ENCODE results near the gene MSI2. TPM values are rescaled to one million over a fixed set of nuclear protein-coding genes. Genes with fewer than 3 reads are reported as not detected.

Gene MSI2
- total and polyA plus RNA-seq, 2 donors (not counting 3 experiments of a cell fraction or from before 2014, with no cell fraction given), result 20.9 to 59.3 TPM

DNA sequence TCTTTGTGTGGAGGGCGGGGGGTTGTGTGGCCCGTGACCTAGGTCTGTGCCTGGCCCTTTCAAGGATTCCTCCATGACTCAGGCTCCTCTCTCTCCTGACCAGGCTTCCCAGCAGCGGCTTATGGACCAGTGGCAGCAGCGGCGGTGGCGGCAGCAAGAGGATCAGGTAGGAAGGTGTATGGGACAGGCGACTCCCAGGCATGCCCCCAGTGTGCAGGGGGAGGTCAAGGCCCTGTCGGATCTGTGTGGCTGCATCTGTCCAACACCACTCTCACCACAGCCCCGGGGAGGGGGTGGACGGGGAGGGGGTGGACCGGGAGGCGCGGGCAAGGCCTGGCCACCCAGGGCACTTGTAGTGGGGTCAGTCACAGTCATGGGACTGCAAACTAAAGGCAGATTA lies 395.7 kb downstream of the MSI2 start:
- no TSS peak for BruUV-seq (replicated peaks)
- Histone ChIP-seq H3K36me3 (ENCODE audit: control insufficient read depth in 2 of 2, extremely low read depth in 1 of 2, insufficient read depth in 2 of 2, low read length in 2 of 2) (no peaks in the 10 kb centered on the region), H2AFZ (ENCODE audit: low read depth, low read length) (no peak overlapping the region), H3K9ac (replicated peaks; ENCODE audit: extremely low read depth, insufficient read depth, low read length) (no peak overlapping the region), H3K4me2 (ENCODE audit: insufficient read depth, low read length) (no peak overlapping the region), H3K79me2 (ENCODE audit: control insufficient read depth, insufficient read depth, low read length) (no peaks in the 10 kb centered on the region), H4K20me1 (replicated peaks; ENCODE audit: control insufficient read depth, extremely low read depth, insufficient read depth, low read length) (no peaks in the 10 kb centered on the region), H3K27me3 (ENCODE audit: control insufficient read depth in 2 of 2, insufficient read depth in 2 of 2, low read length in 2 of 2) (no peaks in the 10 kb centered on the region), H3K4me3 (replicated peaks in 1 of 3; ENCODE audit: insufficient read depth in 1 of 3, low read depth in 1 of 3, low read length in 3 of 3) (no peak overlapping the region), H3K27ac (ENCODE audit: insufficient read depth, low read depth, low read length) (no peak overlapping the region), H3K9me3 (replicated peaks; ENCODE audit: control insufficient read depth, insufficient read depth, low read length) (no peaks in the 10 kb centered on the region), H3K4me1 (ENCODE audit: control insufficient read depth, extremely low read depth, insufficient read depth, low read length) (no peaks in the 10 kb centered on the region), H3K9me1 (replicated peaks; ENCODE audit: control insufficient read depth, extremely low read depth, insufficient read depth, low read length) (no peaks in the 10 kb centered on the region)
- dilution Hi-C loops (cut with MboI; ENCODE audit: extremely low pct_ligation_motif_present, low sequenced_read_pairs) (no loop called here), intact Hi-C loops (cut with micrococcal nuclease) (no loop called here)
- FAIRE-seq (no peak), DNase-seq (ENCODE audit: low read depth, low spot score) (no peak)
- ChIA-PET POLR2A (no interaction called here), CTCF (interaction anchor here (0.6 to 0.7 kb wide), 2 partner anchors 154 to 409 kb away, joined by 3 to 4 read pairs; no protein-coding TSS in a partner anchor)
- TF ChIP-seq POLR2AphosphoS5 (IDR thresholded peaks at IDR 0.05; ENCODE audit: insufficient read depth, low read depth, low read length) (no peak), JUN (IDR thresholded peaks at IDR 0.05; ENCODE audit: borderline replicate concordance, insufficient read depth, insufficient read length, low read depth) (no peak), GATA2 (IDR thresholded peaks at IDR 0.05; ENCODE audit: insufficient read depth, insufficient read length, low read depth, low read length) (no peak), EZH2 (IDR thresholded peaks at IDR 0.05; ENCODE audit: borderline replicate concordance, low read depth, low read length, severe bottlenecking) (no peak), MYC (IDR thresholded peaks at IDR 0.05; ENCODE audit: low read depth, low read length) (no peak), MAX (IDR thresholded peaks at IDR 0.05; ENCODE audit: insufficient read depth, insufficient read length) (no peak)
- TF ChIP-seq, protein P1, sequence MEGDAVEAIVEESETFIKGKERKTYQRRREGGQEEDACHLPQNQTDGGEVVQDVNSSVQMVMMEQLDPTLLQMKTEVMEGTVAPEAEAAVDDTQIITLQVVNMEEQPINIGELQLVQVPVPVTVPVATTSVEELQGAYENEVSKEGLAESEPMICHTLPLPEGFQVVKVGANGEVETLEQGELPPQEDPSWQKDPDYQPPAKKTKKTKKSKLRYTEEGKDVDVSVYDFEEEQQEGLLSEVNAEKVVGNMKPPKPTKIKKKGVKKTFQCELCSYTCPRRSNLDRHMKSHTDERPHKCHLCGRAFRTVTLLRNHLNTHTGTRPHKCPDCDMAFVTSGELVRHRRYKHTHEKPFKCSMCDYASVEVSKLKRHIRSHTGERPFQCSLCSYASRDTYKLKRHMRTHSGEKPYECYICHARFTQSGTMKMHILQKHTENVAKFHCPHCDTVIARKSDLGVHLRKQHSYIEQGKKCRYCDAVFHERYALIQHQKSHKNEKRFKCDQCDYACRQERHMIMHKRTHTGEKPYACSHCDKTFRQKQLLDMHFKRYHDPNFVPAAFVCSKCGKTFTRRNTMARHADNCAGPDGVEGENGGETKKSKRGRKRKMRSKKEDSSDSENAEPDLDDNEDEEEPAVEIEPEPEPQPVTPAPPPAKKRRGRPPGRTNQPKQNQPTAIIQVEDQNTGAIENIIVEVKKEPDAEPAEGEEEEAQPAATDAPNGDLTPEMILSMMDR (IDR thresholded peaks at IDR 0.05; ENCODE audit: extremely low read depth in 1 of 2, insufficient read depth in 1 of 2, low read depth in 1 of 2, low read length in 2 of 2), result no peak

All from endothelial cell of umbilical vein (primary cell).